Epithelial cell of esophagus (primary cell): ENCODE measurements around the gene AHI1.

Experiments
- DNase-seq: peaks from one replicate; pipeline ENCODE4 v3.0.0; 2010; ENCODE audit warnings: low read depth
- H3K4me3 ChIP-seq: 2 replicates; pipeline ENCODE4 v1.5.1; 2011; ENCODE audit warnings: mild to moderate bottlenecking, low read length, control low read depth
- CTCF ChIP-seq: IDR thresholded peaks from 2 replicates; pipeline ENCODE4 v1.5.1; 2011; ENCODE audit warnings: low read depth, mild to moderate bottlenecking, low read length, control low read depth, inconsistent platforms; ENCODE audit not compliant: insufficient read depth; ENCODE audit errors: missing control alignments

Gene AHI1

GRCh38 chr6:135525594-135525993 is 28.1 kb upstream of the AHI1 start:
- TF ChIP-seq CTCF: no peak
- H3K4me3 ChIP-seq: no peak overlapping the region
- DNase-seq: no peak

GRCh38 chr6:135522965-135523692 is 25.6 kb upstream of the AHI1 start:
- no peak for TF ChIP-seq CTCF
- peak; percentile 73 for DNase-seq
- H3K4me3 ChIP-seq: no peak overlapping the region

GRCh38 chr6:135521431-135521830 is 23.9 kb upstream of the AHI1 start:
- TF ChIP-seq CTCF: no peak
- no peak for DNase-seq
- H3K4me3 ChIP-seq: no peak overlapping the region

GRCh38 chr6:135520781-135521180 is 23.2 kb upstream of the AHI1 start:
- no peak for DNase-seq
- H3K4me3 ChIP-seq: no peak overlapping the region
- TF ChIP-seq CTCF: no peak

- TF ChIP-seq CTCF: no peak
- H3K4me3 ChIP-seq: no peak overlapping the region
- DNase-seq: no peak
These were observed 21.8 kb upstream of the AHI1 start for GRCh38 chr6:135519348-135519747.

- no peak for TF ChIP-seq CTCF
- DNase-seq: no peak
- no peak overlapping the region for H3K4me3 ChIP-seq
These were observed 20.0 kb upstream of the AHI1 start for GRCh38 chr6:135517527-135517926.

GRCh38 chr6:135514706-135515105 is 17.2 kb upstream of the AHI1 start:
- no peak overlapping the region for H3K4me3 ChIP-seq
- no peak for DNase-seq
- TF ChIP-seq CTCF: no peak
